ENCODE results near the gene TAF4B.

- TF ChIP-seq, protein P1, sequence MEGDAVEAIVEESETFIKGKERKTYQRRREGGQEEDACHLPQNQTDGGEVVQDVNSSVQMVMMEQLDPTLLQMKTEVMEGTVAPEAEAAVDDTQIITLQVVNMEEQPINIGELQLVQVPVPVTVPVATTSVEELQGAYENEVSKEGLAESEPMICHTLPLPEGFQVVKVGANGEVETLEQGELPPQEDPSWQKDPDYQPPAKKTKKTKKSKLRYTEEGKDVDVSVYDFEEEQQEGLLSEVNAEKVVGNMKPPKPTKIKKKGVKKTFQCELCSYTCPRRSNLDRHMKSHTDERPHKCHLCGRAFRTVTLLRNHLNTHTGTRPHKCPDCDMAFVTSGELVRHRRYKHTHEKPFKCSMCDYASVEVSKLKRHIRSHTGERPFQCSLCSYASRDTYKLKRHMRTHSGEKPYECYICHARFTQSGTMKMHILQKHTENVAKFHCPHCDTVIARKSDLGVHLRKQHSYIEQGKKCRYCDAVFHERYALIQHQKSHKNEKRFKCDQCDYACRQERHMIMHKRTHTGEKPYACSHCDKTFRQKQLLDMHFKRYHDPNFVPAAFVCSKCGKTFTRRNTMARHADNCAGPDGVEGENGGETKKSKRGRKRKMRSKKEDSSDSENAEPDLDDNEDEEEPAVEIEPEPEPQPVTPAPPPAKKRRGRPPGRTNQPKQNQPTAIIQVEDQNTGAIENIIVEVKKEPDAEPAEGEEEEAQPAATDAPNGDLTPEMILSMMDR (IDR thresholded peaks at IDR 0.05; ENCODE audit: poor library complexity): no peak
- TF ChIP-seq EZH2 (IDR thresholded peaks at IDR 0.05; ENCODE audit: borderline replicate concordance) (no peak), EZH2phosphoT487 (IDR thresholded peaks at IDR 0.05; ENCODE audit: low read depth, severe bottlenecking, unreplicated experiment) (no peak)
These were observed 4.3 kb downstream of the TAF4B start for GRCh38 chr18:26230497-26230896.
